Mesenchymal stem cell (in vitro differentiated cells and primary cell): Measurements from ENCODE around the gene CHTF8.

ENCODE experiments used
- DNase-seq: peaks from one replicate; pipeline ENCODE4 v3.0.0-alpha.2; 2013
- H2AFZ ChIP-seq: one replicate; pipeline ENCODE4 v1.6.1; 2013; ENCODE audit warnings: low read depth, mild to moderate bottlenecking, control low read depth, inconsistent platforms, low read length, moderate library complexity
- H2AK5ac ChIP-seq: 2 replicates; pipeline ENCODE4 v1.6.1; 2013; ENCODE audit warnings: low read length, moderate library complexity, mild to moderate bottlenecking, inconsistent platforms; ENCODE audit not compliant: severe bottlenecking
- H2BK120ac ChIP-seq: one replicate; pipeline ENCODE4 v1.6.1; 2013; ENCODE audit warnings: low read depth, mild to moderate bottlenecking, inconsistent platforms, low read length, moderate library complexity
- H2BK12ac ChIP-seq, 2 experiments: one replicate each; pipeline ENCODE4 v1.6.1; 2013; ENCODE audit warnings: inconsistent platforms in 2 of 2, low read length in 2 of 2, mild to moderate bottlenecking in 2 of 2, moderate library complexity in 2 of 2, control low read depth in 1 of 2
- H2BK15ac ChIP-seq: one replicate; pipeline ENCODE4 v1.6.1; 2013; ENCODE audit warnings: mild to moderate bottlenecking, low read depth, inconsistent platforms; ENCODE audit not compliant: poor library complexity, severe bottlenecking
- H2BK5ac ChIP-seq: 2 replicates; pipeline ENCODE4 v1.6.1; 2013; ENCODE audit warnings: low read depth, mild to moderate bottlenecking, low read length, control low read depth, inconsistent platforms; ENCODE audit not compliant: poor library complexity, severe bottlenecking
- H3K14ac ChIP-seq, 2 experiments: one replicate each; pipeline ENCODE4 v1.6.1; 2013; ENCODE audit warnings: inconsistent platforms in 2 of 2, low read length in 2 of 2, control low read depth in 1 of 2, mild to moderate bottlenecking in 1 of 2, moderate library complexity in 1 of 2
- H3K18ac ChIP-seq, 2 experiments: one replicate each; pipeline ENCODE4 v1.6.1; 2013; ENCODE audit warnings: inconsistent platforms in 2 of 2, low read length in 2 of 2, control low read depth in 1 of 2, low read depth in 1 of 2, mild to moderate bottlenecking in 1 of 2
- H3K23ac ChIP-seq, 2 experiments: one replicate each; pipeline ENCODE4 v1.6.1; 2013; ENCODE audit warnings: inconsistent platforms in 2 of 2, low read length in 2 of 2, mild to moderate bottlenecking in 2 of 2, moderate library complexity in 2 of 2, control low read depth in 1 of 2
- H3K27ac ChIP-seq: 2 replicates; pipeline ENCODE4 v1.5.1; 2013; ENCODE audit warnings: mild to moderate bottlenecking, moderate library complexity, low read length, control low read depth, inconsistent platforms; ENCODE audit not compliant: poor library complexity, severe bottlenecking
- H3K27me3 ChIP-seq, 2 experiments: 2 replicates each; pipeline versions ENCODE4 v1.6.1 to v1.7.0; 2013; ENCODE audit warnings: low read length in 2 of 2, mild to moderate bottlenecking in 2 of 2, moderate library complexity in 2 of 2, control low read depth in 1 of 2, inconsistent platforms in 1 of 2; ENCODE audit not compliant: control insufficient read depth in 1 of 2, insufficient read depth in 1 of 2
- H3K36me3 ChIP-seq, 2 experiments: 2 replicates each; pipeline versions ENCODE4 v1.6.1 to v1.7.0; 2013; ENCODE audit warnings: low read length in 2 of 2, control low read depth in 1 of 2, inconsistent platforms in 1 of 2, low read depth in 1 of 2, mild to moderate bottlenecking in 1 of 2; ENCODE audit not compliant: insufficient read depth in 2 of 2, control insufficient read depth in 1 of 2
- H3K4ac ChIP-seq, 2 experiments: one replicate each; pipeline ENCODE4 v1.6.1; 2013; ENCODE audit warnings: inconsistent platforms in 2 of 2, low read length in 2 of 2, mild to moderate bottlenecking in 2 of 2, moderate library complexity in 2 of 2, control low read depth in 1 of 2, low read depth in 1 of 2
- H3K4me1 ChIP-seq: 2 replicates; pipeline ENCODE4 v1.6.1; 2013; ENCODE audit warnings: low read depth, low read length, control low read depth; ENCODE audit not compliant: control insufficient read depth, insufficient read depth
- H3K4me2 ChIP-seq: 2 replicates; pipeline ENCODE4 v1.6.1; 2013; ENCODE audit warnings: low read length, mild to moderate bottlenecking, inconsistent platforms; ENCODE audit not compliant: poor library complexity, severe bottlenecking
- H3K4me3 ChIP-seq, 2 experiments: 2 replicates each; pipeline versions ENCODE4 v1.5.1 to v1.7.0; 2013; ENCODE audit warnings: low read length in 2 of 2, mild to moderate bottlenecking in 2 of 2, control low read depth in 1 of 2, low read depth in 1 of 2; ENCODE audit not compliant: insufficient read depth in 1 of 2
- H3K79me1 ChIP-seq: replicated peaks from 2 replicates; pipeline ENCODE4 v1.6.1; 2013; ENCODE audit warnings: mild to moderate bottlenecking, control low read depth, low read length, inconsistent platforms; ENCODE audit not compliant: poor library complexity, severe bottlenecking
- H3K9ac ChIP-seq: 2 replicates; pipeline ENCODE4 v1.7.0; 2013; ENCODE audit warnings: mild to moderate bottlenecking, low read length, moderate library complexity
- H3K9me3 ChIP-seq: 2 replicates; pipeline ENCODE4 v1.7.0; 2013; ENCODE audit warnings: mild to moderate bottlenecking, low read length; ENCODE audit not compliant: control insufficient read depth
- H4K8ac ChIP-seq: one replicate; pipeline ENCODE4 v1.6.1; 2013; ENCODE audit warnings: inconsistent platforms, mild to moderate bottlenecking, low read length, moderate library complexity
- H4K91ac ChIP-seq: one replicate; pipeline ENCODE4 v1.6.1; 2013; ENCODE audit warnings: mild to moderate bottlenecking, low read length, inconsistent platforms
- WGBS: methylation state at CpG from one replicate; pipeline ENCODE4 v1.1.7; 2013; ENCODE audit warnings: mixed read lengths; 5-methylcytosine and 5-hydroxymethylcytosine counted together

CHTF8 gene

DNA sequence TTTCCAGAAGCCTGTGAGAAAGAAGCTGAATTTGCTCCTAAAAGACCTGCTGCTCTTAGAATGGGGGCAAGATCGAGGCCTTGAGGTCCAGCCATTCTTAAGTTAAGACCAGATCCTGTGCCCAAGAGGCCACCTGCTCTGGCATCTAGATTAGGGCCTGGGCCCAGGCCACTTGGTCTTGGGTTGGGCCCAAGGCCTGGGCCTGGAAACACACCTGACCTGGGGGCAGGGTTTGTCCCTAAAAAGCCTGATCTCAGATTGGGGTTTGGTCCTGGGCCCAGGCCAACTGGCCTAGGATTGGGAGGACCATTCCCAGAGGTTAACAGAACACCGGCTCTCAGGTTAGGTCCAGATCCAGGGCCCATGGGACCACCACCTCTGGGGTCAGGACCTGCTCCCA is 12.9 kb downstream of the CHTF8 start:
- Histone ChIP-seq H2BK15ac (no peak overlapping the region), H2AK5ac (no peak overlapping the region), H3K9ac (no peak overlapping the region), H3K4me3 (no peak overlapping the region), H3K4me1 (no peaks in the 10 kb centered on the region), H3K4ac (no peak overlapping the region), H3K27ac (no peak overlapping the region), H4K8ac (no peak overlapping the region), H3K14ac (no peak overlapping the region), H2BK5ac (no peak overlapping the region), H3K36me3 (peaks cover 54 to 68% of the 10 kb centered on the region in 2 experiments), H3K27me3 (no peaks in the 10 kb centered on the region), H3K9me3 (no peaks in the 10 kb centered on the region), H4K91ac (no peak overlapping the region), H3K79me1 (peaks cover 41% of the 10 kb centered on the region), H3K18ac (no peak overlapping the region), H2BK12ac (no peak overlapping the region), H2AFZ (no peak overlapping the region), H2BK120ac (no peak overlapping the region), H3K23ac (no peak overlapping the region), H3K4me2 (no peak overlapping the region)
- no peak for DNase-seq
- WGBS: 97% methylated on average over 2 of the region's 2 CpGs

DNA sequence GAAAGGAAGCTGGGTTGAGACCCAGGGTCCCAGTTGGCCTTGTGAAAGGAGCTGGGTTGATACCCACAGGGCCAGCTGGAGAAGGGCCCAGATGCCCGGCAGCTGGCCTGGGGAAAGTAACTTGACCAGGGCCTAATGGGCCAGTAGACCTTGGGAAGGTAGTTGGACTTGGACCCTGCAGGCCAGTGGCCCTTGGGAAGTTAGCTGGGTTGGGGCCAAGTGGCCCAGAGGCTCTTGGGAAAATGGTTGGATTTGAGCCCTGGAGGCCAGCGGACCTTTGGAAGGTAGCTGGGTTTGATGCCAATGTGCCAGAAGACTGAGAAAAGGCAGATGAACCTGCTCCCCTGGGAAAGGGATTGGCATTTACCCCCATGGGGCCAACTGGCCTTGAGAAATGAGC is 13.4 kb downstream of the CHTF8 start:
- H2AFZ ChIP-seq: no peak overlapping the region
- H2BK15ac ChIP-seq: no peak overlapping the region
- H3K27me3 ChIP-seq: no peaks in the 10 kb centered on the region
- no peak overlapping the region for H4K8ac ChIP-seq
- no peak overlapping the region for H2BK120ac ChIP-seq
- peaks cover 43% of the 10 kb centered on the region for H3K79me1 ChIP-seq
- no peak overlapping the region for H3K4me2 ChIP-seq
- H3K23ac ChIP-seq: no peak overlapping the region
- no peak overlapping the region for H3K4me3 ChIP-seq
- H3K9ac ChIP-seq: no peak overlapping the region
- no peak overlapping the region for H3K14ac ChIP-seq
- H2AK5ac ChIP-seq: no peak overlapping the region
- no peak overlapping the region for H3K27ac ChIP-seq
- no peak overlapping the region for H2BK5ac ChIP-seq
- peaks cover 60 to 72% of the 10 kb centered on the region in 2 experiments for H3K36me3 ChIP-seq
- DNase-seq: no peak
- 98% methylated on average over 2 of the region's 2 CpGs for WGBS
- H3K9me3 ChIP-seq: no peaks in the 10 kb centered on the region
- H4K91ac ChIP-seq: no peak overlapping the region
- H3K4me1 ChIP-seq: no peaks in the 10 kb centered on the region
- H3K18ac ChIP-seq: no peak overlapping the region
- H2BK12ac ChIP-seq: no peak overlapping the region
- no peak overlapping the region for H3K4ac ChIP-seq

DNA sequence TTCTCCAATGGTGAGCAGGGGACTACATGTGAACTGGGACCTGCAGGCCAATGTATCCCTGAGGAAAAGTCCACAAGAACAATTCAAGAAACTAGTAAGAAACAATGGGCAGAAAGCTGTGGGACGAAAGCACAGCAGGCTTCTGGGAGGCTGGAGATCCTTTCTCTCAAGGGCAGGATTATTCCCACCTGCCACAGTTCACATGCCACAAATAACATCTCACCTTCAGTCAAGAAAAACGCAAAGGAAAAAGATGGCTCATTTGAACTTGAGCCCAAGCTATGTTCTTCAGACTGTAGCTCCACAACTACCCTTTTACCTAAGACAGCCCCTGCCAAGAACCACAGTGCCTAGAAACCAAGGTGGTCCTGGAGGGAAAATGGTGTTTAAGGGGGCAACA is 13.9 kb downstream of the CHTF8 start:
- Histone ChIP-seq H2BK15ac (no peak overlapping the region), H3K36me3 (peaks cover 65 to 78% of the 10 kb centered on the region in 2 experiments), H2BK120ac (no peak overlapping the region), H3K4me1 (no peaks in the 10 kb centered on the region), H3K14ac (no peak overlapping the region), H3K27ac (no peak overlapping the region), H4K91ac (no peak overlapping the region), H2AK5ac (no peak overlapping the region), H3K27me3 (no peaks in the 10 kb centered on the region), H3K9me3 (no peaks in the 10 kb centered on the region), H4K8ac (no peak overlapping the region), H2BK12ac (no peak overlapping the region), H2BK5ac (no peak overlapping the region), H3K23ac (no peak overlapping the region), H3K4ac (no peak overlapping the region), H3K4me2 (no peak overlapping the region), H3K79me1 (peaks cover 43% of the 10 kb centered on the region), H3K18ac (no peak overlapping the region), H2AFZ (no peak overlapping the region), H3K9ac (no peak overlapping the region), H3K4me3 (no peak overlapping the region)
- DNase-seq: no peak
- 89% methylated on average over 2 of the region's 2 CpGs for WGBS

DNA sequence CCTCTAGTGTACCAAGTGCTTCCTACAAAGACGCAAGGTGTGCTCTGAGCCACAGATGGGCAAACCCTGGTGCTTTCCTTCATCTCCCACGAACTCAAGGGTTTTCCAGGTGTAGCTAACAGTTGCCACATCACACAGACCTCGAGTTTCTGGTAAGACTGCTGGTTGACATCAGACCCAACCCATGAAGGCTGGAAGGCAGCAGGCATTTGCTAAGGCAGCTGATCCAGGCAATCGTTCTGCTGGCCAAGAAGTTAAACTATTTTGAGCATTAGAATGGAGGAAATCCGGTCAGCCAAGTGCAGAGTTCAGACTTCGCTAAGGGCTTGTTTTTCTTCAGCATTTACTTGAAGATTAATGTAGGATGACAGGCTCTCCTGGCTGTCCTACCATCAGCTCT is 15.5 kb downstream of the CHTF8 start:
- 98% methylated on average over 6 of the region's 6 CpGs for WGBS
- Histone ChIP-seq H2BK15ac (no peak overlapping the region), H3K36me3 (peaks cover 73 to 82% of the 10 kb centered on the region in 2 experiments), H2BK5ac (no peak overlapping the region), H3K27me3 (no peaks in the 10 kb centered on the region), H3K4ac (no peak overlapping the region), H4K91ac (no peak overlapping the region), H2AK5ac (no peak overlapping the region), H3K79me1 (peaks cover 43% of the 10 kb centered on the region), H3K9ac (no peak overlapping the region), H3K4me2 (no peak overlapping the region), H3K23ac (no peak overlapping the region), H3K4me1 (peaks cover 10% of the 10 kb centered on the region), H3K4me3 (no peak overlapping the region), H4K8ac (no peak overlapping the region), H3K14ac (no peak overlapping the region), H3K9me3 (no peaks in the 10 kb centered on the region), H2BK12ac (no peak overlapping the region), H2AFZ (no peak overlapping the region), H3K18ac (no peak overlapping the region), H3K27ac (no peak overlapping the region), H2BK120ac (no peak overlapping the region)
- DNase-seq: no peak
